GM19328 (cell line): ENCODE measurements around the gene SPDYC.

Experiments used
- ATAC-seq: cut with Tn5 transposase; IDR thresholded peaks from one replicate; pipeline ENCODE4 v1.9.1; 2021; ENCODE audit warnings: mild to moderate bottlenecking, moderate library complexity; ENCODE audit not compliant: unreplicated experiment

Gene SPDYC

GRCh38 chr11:65221026-65221425 is 51.0 kb downstream of the SPDYC start:
- ATAC-seq, result no peak
